ENCODE measurements around the gene SPDYE2.
"Not testable (repeated sequence)": the region's sequence is repeated elsewhere in the genome, so short reads cannot be mapped to it uniquely, and the experiment has no call there.

SPDYE2 gene

DNA sequence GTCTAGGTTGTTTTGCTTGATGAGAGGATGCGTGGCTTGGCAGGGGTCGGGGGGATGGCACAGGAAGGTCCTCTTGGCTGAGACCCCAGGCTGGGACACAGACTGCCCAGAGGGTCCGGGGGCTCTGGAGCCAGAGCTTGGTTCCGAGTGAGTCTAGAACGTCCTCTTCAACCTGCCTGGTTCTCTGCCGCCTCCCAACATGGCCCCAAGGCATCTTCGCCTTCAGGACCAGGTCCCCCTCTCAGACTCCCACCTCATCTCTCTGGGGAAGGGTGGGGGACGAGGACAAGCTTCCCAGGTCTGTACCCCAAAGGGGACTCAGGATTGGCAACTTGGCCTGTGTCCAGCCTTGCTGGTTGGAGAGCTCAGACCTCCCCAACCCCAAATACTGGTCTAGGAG lies 8.9 kb upstream of the SPDYE2 start:
- DNase-seq = not testable (repeated sequence)

DNA sequence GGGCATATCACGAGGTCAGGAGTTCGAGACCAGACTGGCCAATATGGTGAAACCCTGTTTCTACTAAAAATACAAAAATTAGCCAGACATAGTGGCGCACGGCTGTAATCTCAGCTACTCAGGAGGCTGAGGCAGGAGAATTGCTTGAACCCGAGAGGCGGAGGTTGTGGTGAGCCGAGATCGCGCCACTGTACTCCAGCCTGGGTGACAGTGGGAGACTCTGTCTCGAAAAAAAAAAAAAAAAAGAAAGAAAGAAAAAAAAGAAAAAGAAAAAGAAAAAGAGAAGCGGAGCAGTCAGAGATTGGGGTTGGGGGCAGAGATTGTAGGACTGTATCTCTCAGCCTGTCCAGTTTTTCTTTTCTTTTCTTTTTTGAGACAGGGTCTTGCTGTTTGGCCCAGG lies 8.3 kb upstream of the SPDYE2 start:
- not testable (repeated sequence) for DNase-seq

DNA sequence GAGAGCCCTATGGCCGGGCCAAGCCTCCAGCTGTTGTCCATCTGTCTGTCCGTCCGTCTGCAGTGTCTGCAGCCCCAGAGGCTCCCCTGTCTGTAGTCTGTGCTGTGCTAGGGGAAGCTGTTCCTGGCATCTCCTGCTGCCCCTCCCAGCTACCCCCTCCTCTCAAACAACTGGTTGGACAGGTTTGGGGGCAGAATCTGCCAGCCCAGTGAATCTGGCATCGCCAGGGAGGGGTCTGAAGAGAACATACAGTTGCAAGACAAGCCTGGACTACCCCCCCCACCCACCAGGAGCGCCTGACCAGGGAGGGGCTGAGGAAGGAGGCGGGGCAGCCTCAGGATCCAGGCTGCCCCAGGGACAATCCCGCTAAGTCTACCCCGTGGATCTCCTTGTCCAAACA lies 7.4 kb upstream of the SPDYE2 start, which contains the start of gene UPK3BL2:
Gene UPK3BL2 (minus strand): TSS at position 101 of the 400 bp plus-strand sequence. CDS start 60 bp downstream, at position 41.
- not testable (repeated sequence) for DNase-seq

DNA sequence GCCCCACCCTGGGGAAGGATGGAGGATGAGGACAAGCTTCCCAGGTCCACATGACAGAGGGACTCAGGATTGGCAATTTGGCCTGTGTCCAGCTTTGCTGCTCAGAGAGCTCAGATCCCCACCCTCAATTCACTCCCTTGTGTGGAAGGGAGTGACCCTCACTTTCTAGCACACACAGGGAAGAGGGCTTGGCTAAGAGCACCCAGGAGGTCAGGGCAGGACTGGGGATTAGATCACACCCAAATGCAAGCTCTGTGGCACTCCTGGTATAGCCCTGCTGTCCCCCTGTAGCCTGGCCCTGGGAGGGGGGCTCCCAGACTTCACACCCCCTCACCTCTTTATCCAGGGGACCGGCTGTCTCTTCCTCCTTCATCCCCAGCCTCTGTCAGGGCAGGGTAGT lies 6.7 kb upstream of the SPDYE2 start:
- not testable (repeated sequence) for DNase-seq

DNA sequence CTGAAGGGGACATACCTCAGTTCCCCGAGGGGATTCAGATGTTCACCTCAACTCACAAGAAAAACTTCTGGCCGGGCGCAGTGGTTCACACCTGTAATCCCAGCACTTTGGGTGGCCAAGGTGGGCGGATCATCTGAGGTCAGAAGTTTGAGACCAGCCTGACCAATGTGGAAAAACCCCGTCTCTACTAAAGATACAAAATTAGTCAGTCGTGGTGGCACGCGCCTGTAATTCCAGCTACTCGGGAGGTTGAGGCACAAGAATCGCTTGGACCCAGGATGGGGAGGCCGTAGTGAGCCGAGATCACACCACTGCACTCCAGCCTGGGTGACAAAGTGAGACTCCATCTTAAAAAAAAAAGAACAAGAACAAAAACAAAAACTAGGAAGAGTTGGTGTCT lies 5.7 kb upstream of the SPDYE2 start:
- DNase-seq = not testable (repeated sequence)

DNA sequence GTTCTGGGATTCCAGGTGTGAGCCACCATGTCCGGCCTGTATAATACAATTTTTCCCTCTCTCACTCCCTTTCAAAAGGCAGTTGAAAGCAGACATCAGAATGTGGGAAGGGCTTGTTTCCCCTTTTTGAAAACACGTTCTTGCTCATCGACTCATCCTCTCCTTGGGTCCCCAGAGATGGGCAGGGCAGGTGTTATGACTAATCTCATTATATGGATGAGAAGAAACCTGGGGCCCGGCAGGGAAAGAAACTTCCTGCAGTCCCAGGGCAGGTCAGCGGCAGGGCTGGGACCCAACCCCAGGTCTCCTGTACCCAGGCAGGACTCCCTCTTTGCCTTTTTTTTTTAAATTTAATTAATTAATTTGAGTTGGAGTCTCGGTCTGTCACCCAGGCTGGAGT lies 4.7 kb upstream of the SPDYE2 start:
- not testable (repeated sequence) for DNase-seq

DNA sequence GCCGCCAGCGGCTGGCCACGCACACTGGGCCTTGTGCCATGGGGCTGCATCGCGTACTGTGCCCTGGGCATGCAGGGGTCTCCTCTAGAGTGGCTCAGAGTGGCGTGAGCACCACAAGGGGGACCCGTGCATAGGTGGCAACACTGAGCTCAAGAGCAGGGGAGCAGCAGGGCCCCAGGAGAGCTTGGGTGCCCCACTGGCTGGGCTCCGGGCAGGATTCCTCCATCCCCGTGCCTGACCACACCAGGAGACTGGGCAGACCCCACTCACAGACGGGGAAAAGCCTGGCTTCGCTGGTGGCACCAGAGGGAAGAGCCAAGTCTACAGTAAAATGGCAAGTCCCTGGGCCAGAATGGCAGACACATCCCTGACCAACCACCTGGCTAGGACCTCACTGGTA lies 17.6 kb downstream of the SPDYE2 start:
- peak; percentile 7 for DNase-seq

DNA sequence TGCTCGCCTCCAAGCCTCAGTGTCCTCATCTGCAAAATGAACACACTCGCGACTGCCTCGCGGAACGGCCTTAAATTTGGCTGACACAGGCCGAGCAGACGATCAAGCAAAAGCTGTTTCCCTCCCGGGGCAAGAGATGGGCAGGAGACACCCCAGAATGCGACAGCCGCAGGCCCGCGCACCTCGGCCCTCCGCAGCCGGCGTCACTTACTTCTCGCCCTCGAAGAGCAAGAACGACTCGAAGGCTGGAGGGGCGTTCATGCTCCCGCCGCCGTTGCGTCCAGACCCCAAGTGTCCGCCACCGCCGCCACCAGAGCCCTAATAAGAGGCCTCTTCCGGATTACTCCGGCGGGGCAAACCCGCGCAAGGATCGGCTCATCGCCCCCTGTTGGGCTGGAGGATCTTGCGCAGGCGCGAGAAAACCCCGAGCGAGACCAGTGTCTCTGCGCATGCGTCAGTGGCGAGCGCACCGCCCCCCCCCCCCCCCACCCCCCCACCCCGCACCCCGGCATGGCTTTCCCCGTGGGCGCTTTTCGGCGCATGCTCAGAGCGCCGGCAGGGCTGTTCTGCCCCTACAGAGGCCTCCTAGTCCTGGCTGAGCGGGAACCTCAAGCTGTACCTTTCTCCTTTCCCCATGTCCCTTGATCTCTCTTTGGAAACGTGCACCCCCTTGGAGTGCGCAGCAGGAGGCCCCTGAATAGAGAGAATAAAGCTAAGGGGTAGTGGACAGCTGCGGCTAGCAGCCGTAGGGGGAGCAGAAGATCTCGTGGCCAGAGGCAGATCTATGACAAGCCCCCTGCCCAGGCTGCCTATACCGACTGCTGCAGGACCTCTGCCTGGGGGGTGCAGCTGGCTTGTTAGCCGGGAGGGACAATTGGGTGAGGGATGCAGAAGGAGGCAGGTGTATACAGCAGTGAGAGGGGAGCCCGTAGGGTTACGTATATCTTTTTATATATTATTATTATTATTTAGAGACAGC lies 21.5 kb downstream of the SPDYE2 start, which contains the start of gene POLR2J3:
Gene POLR2J3 (minus strand): TSS at position 323 of the 979 bp plus-strand sequence. CDS start 62 bp downstream, at position 261.
- DNase-seq = peak; percentile 100

DNA sequence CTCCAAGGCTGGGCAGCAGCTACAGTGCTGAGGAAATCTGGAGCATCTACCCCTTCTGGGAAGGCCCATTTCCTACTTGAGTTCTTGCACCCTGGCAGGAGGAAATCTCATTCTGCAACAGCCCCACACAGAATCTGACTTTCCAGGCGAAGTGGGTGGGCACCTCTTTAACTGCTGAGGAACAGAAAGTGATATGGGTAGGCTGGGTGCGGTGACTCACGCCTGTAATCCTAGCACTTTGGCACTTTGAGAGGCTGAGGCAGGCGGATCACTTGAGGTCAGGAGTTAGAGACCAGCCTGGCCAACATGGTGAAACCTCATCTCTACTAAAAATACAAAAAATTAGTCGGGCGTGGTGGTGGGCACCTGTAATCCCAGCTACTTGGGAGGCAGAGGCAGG lies 23.6 kb downstream of the SPDYE2 start:
- not testable (repeated sequence) for DNase-seq

DNA sequence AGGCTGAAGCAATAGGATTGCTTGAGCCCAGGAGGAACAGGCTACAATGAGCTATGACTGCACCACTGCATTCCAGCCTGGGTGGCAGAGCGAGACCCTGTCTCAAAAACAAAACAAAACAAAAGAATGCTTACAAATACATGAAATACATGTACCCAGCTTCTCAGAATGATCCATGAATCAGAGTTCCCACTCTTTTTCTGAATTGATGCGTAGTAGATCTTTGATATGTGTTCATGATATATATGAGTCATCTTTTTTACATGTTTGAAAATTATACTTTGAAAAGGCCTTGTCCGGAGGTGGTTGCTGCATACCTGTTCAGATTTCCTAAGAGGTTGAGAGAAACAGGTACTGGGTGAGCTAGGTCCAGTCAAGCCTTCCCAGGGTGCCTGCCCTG lies 25.3 kb downstream of the SPDYE2 start:
- DNase-seq = not testable (repeated sequence)

DNA sequence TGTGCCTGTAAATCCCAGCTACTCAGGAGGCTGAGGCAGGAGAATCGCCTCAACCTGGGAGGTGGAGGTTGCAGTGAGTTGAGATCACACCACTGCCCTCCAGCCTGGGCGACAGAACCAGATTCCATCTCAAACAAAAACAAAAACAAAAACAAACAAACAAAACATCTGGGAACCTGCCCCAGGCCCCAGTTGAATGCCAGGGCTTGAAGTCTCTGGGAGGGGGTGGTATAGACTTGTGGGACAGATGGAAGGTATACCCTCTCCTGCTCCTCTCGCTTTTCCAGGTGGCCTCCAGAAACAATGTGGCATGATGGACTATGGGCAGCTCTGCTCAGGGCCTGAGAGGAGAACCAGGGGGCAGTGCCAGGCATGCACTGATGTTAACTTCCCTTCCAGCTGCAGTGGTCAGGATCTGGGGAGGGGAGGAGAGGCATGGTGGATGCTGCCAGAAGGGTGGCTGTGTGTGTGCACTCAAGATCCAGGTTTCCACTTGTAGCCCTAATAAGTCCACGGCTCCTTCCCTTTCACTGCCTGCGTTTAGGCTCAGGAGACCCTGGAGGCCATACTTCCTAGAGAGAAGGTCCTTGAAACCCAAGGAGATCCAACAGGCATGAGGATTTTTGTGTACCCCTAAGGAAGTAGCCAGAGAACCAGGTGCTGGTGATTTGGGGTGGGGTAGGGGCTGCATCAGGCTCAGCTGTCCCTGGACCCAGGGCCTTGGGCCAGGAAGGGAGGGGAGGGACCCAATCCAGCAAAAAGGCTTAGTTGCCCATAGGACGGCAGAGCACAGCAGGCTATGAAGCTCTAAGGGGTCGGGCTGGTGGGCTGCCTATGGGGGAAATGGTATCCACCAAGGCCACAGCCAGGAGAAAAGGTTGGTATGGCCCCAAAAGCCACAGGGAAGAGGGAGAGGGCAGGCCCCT lies 26.6 kb downstream of the SPDYE2 start:
- peak; percentile 12 for DNase-seq

DNA sequence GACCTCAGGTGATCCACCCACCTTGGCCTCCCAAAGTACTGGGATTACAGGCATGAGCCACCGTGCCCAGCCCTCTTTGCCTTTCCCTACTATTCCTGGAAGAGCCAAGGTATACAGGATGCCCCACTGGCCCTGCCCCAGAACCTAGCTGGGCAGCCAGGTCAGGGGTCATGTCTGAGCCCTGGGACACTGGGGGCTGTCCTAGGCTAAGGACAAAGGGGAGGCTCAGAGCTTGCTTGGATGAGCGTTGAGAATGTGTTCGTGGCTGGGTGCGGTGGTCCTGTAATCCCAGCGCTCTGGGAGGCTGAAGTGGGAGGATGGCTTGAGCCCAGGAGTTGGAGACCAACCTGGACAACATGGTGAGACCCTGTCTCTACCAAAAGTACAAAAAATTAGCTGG lies 27.5 kb downstream of the SPDYE2 start:
- DNase-seq = not testable (repeated sequence)

DNA sequence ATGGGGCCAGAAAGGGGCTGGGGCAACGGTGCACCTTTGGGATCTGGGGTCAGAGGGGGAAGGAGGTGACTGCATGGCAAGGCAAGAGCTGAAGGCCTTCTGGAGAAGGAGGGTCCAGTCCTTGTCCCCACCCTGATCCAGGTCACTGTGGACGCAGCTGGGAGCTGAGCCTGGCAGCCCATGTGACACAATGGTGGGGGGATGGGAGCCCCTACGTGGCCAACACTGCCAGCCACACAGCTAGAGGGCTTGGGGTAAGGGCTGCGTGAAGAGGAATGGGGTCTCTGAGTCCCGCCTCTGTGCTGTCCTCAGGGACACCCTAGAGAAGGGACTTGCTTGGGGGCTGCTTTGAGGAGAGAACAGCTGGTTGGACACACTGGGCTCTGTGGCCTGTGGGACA lies 30.7 kb downstream of the SPDYE2 start:
- DNase-seq = not testable (repeated sequence)

DNA sequence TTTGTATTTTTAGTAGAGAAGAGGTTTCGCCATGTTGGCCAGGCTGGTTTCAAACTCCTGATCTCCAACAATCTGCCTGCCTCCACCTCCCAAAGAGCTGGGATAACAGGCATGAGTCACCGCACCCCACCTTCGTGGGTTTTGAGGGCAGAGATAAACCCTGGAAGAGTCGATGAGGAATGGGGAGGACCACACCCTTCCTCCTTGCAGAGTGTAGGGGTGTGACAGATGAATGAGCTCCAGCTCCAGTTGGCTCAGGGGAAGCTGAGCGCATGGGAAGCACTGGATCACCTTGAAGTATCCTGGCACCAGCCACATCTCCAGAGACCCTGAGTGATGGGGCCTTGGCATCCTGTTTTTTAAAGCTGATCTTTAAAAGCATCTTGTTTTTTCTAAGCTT lies 32.5 kb downstream of the SPDYE2 start:
- not testable (repeated sequence) for DNase-seq

DNA sequence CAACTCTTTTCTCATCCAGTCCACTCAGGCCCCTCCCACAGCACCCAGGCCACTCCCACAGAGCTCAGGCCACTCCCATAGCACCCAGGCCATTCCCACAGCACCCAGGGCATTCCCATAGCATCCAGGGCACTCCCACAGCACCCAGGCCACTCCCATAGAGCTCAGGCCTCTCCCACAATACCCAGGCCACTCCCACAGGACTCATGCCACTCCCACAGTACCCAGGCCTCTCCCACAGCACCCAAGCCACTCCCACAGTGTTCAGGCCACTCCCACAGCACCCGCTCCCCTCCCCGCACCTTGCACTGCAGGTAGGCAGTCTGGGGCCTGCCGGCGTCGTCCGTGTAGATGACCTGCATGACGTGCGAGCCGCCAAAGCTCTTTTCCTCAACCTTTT lies 38.8 kb downstream of the SPDYE2 start:
- not testable (repeated sequence) for DNase-seq

DNA sequence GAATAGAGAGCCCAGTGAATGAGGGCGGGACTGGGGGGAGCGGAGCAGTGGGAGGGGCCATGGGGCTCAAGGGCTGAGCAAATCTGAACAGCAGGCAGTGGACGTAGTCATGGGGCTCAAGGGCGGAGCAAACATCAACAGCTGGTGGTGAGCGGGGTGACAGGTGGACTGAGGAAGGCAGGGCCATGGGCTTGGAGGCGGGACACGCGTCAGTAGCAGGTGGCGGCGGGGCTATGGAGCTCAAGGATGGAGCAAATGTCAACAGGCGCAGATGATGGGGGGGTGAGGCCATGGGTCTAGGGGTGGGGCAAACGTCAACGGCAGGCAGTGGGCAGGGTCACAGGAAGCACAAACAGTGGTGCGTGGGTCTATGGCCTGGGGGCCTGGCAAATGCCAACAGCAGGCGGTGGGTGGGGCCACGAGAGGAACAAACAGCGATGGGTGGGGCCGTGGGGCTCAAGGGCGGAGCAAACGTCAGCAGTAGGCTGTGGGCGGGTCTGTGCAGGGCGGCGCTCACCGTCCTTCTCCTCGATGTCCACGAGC lies 41.5 kb downstream of the SPDYE2 start:
- not testable (repeated sequence) for DNase-seq

DNA sequence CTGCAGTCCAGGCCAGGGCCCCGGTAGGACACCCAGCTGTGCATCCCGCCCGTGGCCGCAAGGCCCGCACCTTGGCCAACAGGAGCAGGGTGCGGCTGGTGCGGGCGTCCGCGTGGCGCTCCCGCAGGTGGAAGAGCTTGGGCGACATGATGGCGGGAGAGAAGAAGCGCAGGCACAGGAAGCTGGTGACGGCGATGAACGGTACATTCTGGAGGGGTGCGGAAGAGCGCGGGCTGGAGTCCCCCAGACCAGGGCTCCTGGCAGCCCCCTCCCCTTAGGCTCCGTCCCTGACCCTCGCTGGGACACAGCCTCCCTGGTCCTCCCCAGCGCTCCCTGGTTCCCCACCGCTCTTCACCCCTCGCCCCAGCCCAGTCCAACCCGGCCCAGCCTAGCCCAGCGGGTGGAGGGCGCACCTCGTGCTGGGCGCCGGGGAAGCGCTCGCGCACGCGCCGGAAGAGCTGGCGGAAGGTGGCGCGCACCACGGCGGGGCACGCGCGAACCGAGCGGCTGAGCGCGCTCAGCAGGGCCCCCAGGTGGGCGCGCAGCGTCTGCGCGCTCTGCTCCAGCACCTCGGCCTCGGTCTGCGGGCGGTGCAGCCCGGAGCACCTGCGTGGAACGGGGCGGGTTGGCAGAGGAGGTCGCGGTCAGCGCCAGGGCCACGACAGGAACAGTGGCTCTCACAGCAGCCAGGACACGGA lies 42.8 kb downstream of the SPDYE2 start:
- DNase-seq = not testable (repeated sequence)

DNA sequence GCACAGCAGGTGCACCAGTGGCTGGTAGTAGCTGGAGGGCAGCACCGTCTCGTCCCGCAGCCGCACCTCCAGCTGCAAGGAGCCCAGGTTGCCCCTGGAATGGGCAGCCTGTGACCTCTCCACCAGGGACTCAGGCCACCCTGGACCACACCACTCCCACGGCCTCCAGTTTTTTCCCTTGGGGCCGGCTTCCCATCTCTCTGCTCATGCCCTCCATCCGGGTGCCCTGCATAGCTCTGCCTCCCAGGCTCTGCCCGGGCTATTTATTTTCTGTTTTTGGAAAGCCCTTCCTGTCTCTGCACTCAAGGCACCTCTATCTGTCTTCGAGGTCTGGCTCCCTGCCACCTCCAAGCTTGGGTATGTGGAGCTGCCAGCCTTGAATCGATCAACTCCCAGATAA lies 45.0 kb downstream of the SPDYE2 start:
- DNase-seq = not testable (repeated sequence)

DNA sequence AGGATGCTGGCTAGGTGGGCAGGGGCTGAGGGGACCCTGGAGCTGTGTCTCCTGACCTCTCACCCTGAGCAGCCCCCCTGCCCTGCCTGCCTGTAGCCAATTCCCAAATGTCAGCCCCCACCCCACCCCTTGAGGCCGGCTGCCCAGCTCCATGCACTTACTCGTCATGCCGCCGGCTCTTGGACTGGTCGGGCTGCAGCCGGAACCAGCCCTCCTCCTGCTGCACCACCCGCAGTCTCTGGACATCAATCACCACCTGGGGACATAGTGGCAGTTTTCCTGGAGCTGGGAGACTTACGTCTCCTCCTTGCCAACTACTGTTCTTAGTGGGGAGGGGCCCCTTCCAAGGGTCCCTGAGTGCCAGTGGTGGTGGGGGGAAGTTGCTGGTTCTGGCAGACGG lies 48.7 kb downstream of the SPDYE2 start:
- not testable (repeated sequence) for DNase-seq

DNA sequence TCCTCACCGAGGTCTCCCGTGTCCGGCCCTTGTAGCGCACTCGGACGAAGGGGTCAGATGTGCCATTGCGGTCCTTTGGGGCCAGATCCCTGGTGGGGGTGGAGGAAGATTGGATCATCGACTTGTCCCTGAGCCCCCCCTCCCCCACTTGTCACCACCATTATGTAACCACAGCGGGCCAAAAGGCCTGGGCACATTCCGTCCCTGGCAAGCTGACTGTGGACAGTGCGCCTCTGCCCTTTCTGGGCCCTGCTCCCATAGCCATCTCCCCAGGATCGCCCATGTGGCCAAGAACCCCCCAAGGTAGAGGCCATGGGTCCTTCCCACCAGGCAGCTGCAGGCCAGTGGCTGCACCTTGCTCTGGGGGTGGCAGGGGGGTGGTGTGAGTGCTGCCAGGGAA lies 51.3 kb downstream of the SPDYE2 start:
- not testable (repeated sequence) for DNase-seq

DNA sequence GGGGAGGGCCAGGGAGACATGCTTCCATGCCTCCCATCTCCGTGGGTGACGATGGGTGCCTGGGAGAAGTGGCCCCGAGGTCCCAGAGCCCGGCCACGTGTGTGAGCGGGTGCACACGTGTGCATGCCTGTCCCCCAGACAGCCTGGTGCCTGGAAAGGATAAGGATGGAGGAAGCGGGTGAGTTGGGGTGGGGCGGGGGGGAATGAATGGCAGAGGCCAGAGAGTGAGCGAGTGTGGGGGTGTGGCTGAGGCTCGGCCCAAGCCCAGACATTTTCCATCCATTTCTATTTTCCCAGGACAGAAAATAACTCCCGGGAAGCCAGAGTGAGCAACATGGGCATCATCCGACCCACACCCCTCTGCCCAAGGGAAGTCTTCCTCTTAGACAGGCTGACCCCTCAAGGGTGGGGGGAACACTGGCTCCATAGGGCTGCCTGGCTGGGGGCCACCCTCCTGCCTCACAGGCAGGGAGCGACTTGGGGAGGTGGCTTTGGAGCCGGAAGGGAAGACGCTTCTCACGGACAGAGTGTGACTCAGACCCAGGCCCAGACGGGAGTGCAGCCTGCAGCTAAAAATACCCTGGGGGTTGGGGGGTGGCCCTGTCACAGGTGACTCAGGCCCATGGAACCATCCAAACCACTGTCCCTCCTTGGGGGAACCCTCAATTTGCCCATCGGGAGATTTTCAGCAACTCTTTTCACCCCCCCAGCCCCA lies 53.6 kb downstream of the SPDYE2 start:
- not testable (repeated sequence) for DNase-seq

Data from right hindlimb (tissue), 1 donor.